ENCODE results near the gene CACFD1. TPM values are rescaled to one million over a fixed set of nuclear protein-coding genes. Genes with fewer than 3 reads are reported as not detected.

CACFD1 gene
- total and polyA plus RNA-seq, 2 of the 4 experiments (the other 2 are of a cell fraction), result 2.0 to 6.6 TPM

GRCh38 chr9:133514460-133515239, 54.9 kb downstream of the CACFD1 start:
- no peak overlapping the region for H3K23ac ChIP-seq (ENCODE audit: low read depth, low read length)
- peak; percentile 21; the same call in 1 of the 2 replicates for ATAC-seq (ENCODE audit: low read depth)
- in situ Hi-C loops (cut with MboI; ENCODE audit: low sequenced_read_pairs) (no loop called here), dilution Hi-C loops (cut with HindIII; ENCODE audit: low sequenced_read_pairs, unreplicated experiment) (no loop called here), intact Hi-C loops (cut with micrococcal nuclease) (no loop called here)
- TF ChIP-seq CHD1 (IDR thresholded peaks at IDR 0.05; ENCODE audit: low read depth, low read length) (no peak), SMC3 (IDR thresholded peaks at IDR 0.05; ENCODE audit: low read depth, low read length) (no peak), POLR2A (IDR thresholded peaks at IDR 0.05; ENCODE audit: low read depth, low read length) (no peak), RCOR1 (IDR thresholded peaks at IDR 0.05; ENCODE audit: insufficient replicate concordance, low read length) (no peak), NFE2L2 (IDR thresholded peaks at IDR 0.05; ENCODE audit: low read depth, low read length) (no peak), MAFK (IDR thresholded peaks at IDR 0.05; ENCODE audit: low read depth, low read length) (no peak), RAD21 (IDR thresholded peaks at IDR 0.05; ENCODE audit: low read length) (no peak), MAZ (IDR thresholded peaks at IDR 0.05; ENCODE audit: borderline replicate concordance, low read depth, low read length) (no peak), RFX5 (IDR thresholded peaks at IDR 0.05; ENCODE audit: low read depth, low read length) (no peak)
- TF ChIP-seq, protein P1, sequence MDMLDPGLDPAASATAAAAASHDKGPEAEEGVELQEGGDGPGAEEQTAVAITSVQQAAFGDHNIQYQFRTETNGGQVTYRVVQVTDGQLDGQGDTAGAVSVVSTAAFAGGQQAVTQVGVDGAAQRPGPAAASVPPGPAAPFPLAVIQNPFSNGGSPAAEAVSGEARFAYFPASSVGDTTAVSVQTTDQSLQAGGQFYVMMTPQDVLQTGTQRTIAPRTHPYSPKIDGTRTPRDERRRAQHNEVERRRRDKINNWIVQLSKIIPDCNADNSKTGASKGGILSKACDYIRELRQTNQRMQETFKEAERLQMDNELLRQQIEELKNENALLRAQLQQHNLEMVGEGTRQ (IDR thresholded peaks at IDR 0.05; ENCODE audit: low read depth, low read length), result no peak
- TF ChIP-seq, protein P2, sequence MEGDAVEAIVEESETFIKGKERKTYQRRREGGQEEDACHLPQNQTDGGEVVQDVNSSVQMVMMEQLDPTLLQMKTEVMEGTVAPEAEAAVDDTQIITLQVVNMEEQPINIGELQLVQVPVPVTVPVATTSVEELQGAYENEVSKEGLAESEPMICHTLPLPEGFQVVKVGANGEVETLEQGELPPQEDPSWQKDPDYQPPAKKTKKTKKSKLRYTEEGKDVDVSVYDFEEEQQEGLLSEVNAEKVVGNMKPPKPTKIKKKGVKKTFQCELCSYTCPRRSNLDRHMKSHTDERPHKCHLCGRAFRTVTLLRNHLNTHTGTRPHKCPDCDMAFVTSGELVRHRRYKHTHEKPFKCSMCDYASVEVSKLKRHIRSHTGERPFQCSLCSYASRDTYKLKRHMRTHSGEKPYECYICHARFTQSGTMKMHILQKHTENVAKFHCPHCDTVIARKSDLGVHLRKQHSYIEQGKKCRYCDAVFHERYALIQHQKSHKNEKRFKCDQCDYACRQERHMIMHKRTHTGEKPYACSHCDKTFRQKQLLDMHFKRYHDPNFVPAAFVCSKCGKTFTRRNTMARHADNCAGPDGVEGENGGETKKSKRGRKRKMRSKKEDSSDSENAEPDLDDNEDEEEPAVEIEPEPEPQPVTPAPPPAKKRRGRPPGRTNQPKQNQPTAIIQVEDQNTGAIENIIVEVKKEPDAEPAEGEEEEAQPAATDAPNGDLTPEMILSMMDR (conservative IDR thresholded peaks at IDR 0.05; ENCODE audit: low read depth, low read length), result no peak
- H4K5ac ChIP-seq (ENCODE audit: low read depth, low read length), result no peak overlapping the region
- H3K4me2 ChIP-seq (ENCODE audit: low read depth, low read length), result no peak overlapping the region
- peaks cover 48% of the 10 kb centered on the region for H3K27me3 ChIP-seq (ENCODE audit: control insufficient read depth, insufficient read depth, low read length)
- POLR2A ChIA-PET (ENCODE audit: unreplicated experiment), result no interaction called here
- peaks cover 3% of the 10 kb centered on the region; the same call in 1 of the 2 replicates for H4K20me1 ChIP-seq (ENCODE audit: insufficient read depth, low read length)
- no peak overlapping the region for H2AK5ac ChIP-seq (ENCODE audit: low read depth, low read length)
- no peak overlapping the region for H3K4me3 ChIP-seq (ENCODE audit: insufficient read depth, low read depth, low read length)
- WGBS, 2 experiments (ENCODE audit: extremely low coverage in 2 of 2, insufficient read length in 1 of 2), result 36% methylated on average over 6 of the region's 14 CpGs; no CpG with 5 or more reads in 1 of the 2 experiments
- no peak overlapping the region for H2BK5ac ChIP-seq (ENCODE audit: low read depth, low read length, poor library complexity, severe bottlenecking)
- H3K4me1 ChIP-seq (ENCODE audit: control insufficient read depth, insufficient read depth, low read length), result peaks cover under 1% of the 10 kb centered on the region; the same call in 1 of the 2 replicates
- no peaks in the 10 kb centered on the region for H3K79me1 ChIP-seq (ENCODE audit: low read depth in 1 of 2, low read length in 2 of 2)
- no peak overlapping the region for H4K8ac ChIP-seq (ENCODE audit: low read depth in 2 of 2, low read length in 2 of 2)
- no peak overlapping the region for H3K9ac ChIP-seq (ENCODE audit: low read depth, low read length)
- no TSS peak for BruUV-seq (replicated peaks)
- no peak overlapping the region for H2BK15ac ChIP-seq (ENCODE audit: low read depth, low read length)
- H3K9me3 ChIP-seq (ENCODE audit: control insufficient read depth, insufficient read depth, low read length), result no peaks in the 10 kb centered on the region
- H2BK120ac ChIP-seq (ENCODE audit: low read depth, low read length), result no peak overlapping the region
- CTCF ChIA-PET, result no interaction called here
- no peak overlapping the region for H3K27ac ChIP-seq (ENCODE audit: insufficient read depth, low read length)
- H3K18ac ChIP-seq (ENCODE audit: low read depth, low read length), result no peak overlapping the region
- no peak overlapping the region for H2AFZ ChIP-seq (replicated peaks; ENCODE audit: low read length, poor library complexity)
- no peak overlapping the region for H3K4ac ChIP-seq (ENCODE audit: low read depth, low read length)
- no peak overlapping the region for H2AK9ac ChIP-seq (replicated peaks; ENCODE audit: low read depth, low read length, poor library complexity)
- no peak overlapping the region for H3K56ac ChIP-seq (ENCODE audit: extremely low read depth, insufficient read depth, low read length)
- DNase-seq, result no peak
- H3K9me1 ChIP-seq (ENCODE audit: insufficient read depth, low read length), result peaks cover 6% of the 10 kb centered on the region; the same call in 1 of the 2 replicates
- H3K36me3 ChIP-seq (ENCODE audit: control insufficient read depth, insufficient read depth, low read length), result no peaks in the 10 kb centered on the region
- no peak overlapping the region for H2BK20ac ChIP-seq (ENCODE audit: low read depth, low read length)
- H4K91ac ChIP-seq (ENCODE audit: insufficient read depth, low read depth, low read length), result no peak overlapping the region
- H3K14ac ChIP-seq (replicated peaks; ENCODE audit: low read depth, low read length), result no peak overlapping the region

Data from IMR-90 (cell line).